Breast epithelium (tissue), 3 donors: ENCODE data around the gene RCOR1.

Experiments
- POLR2A ChIP-seq: fragments of 450-650 bp; IDR thresholded peaks from one replicate; pipeline ENCODE4 v1.6.1; 2016; ENCODE audit warnings: antibody characterized with exemption, mild to moderate bottlenecking, moderate library complexity
- POLR2AphosphoS5 ChIP-seq, 3 donors: sonication (generic); formaldehyde crosslinking; IDR thresholded peaks; one replicate each; pipeline ENCODE4 v1.6.1; 2017; ENCODE audit warnings: antibody characterized with exemption in 3 of 3

- TF ChIP-seq POLR2AphosphoS5 (IDR thresholded peaks at IDR 0.05) (no peak), POLR2A (no peak)
Observed at GRCh38 chr14:102551995-102552705, 40.3 kb upstream of the RCOR1 start.
